ENCODE measurements around the gene UBE3C. TPM values are rescaled to one million over a fixed set of nuclear protein-coding genes. Genes with fewer than 3 reads are reported as not detected.
"Not testable (repeated sequence)": the region's sequence is repeated elsewhere in the genome, so short reads cannot be mapped to it uniquely, and the experiment has no call there.

The UBE3C gene
- total RNA-seq, 1 experiment from 2014 or later: 65.3 TPM

GRCh38 chr7:157130849-157131248 is 7.9 kb upstream of the UBE3C start:
- not testable (repeated sequence) for DNase-seq (ENCODE audit: low spot score)

DNA sequence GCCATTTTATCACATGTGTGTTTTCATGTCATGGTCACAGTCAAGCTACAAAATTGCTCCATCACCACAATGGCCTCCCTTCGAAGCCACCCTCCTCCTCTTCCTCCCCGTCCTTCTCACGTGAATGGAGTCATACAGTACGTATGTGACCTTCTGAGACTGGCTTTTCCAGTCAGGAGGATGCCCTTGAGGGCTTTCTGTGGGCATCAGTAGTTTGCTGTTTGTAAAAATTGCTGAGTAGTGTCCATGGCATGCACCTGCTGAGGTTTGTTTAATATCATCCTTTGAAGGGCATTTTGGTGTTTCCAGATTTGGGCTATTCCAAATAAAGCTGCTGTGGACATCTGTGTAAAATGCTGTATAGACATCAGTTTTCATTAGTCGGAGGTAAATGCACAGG is 5.9 kb upstream of the UBE3C start:
- no peak for DNase-seq (ENCODE audit: low spot score)

- no peak for DNase-seq (ENCODE audit: low spot score)
Observed at GRCh38 chr7:157133304-157133703, 5.4 kb upstream of the UBE3C start.

DNA sequence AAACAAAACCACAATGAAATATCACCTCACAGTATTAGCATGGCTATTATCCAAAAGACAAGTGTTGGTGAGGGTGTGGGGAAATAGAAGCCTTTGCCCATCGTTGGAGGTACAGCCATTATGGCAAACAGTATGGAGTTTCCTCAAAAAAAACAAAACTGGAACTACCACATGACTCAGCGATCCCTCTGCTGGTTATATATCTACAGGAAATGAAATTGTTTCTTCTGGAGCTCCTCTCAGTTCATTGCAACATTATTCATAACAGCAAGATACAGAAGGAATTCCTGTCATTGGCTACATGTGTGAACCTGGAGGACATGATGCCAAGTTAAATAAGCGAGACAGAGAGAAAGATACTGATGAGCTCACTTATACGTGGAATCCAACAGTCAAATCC is 2.4 kb upstream of the UBE3C start:
- DNase-seq (ENCODE audit: low spot score): peak; percentile 55

DNA sequence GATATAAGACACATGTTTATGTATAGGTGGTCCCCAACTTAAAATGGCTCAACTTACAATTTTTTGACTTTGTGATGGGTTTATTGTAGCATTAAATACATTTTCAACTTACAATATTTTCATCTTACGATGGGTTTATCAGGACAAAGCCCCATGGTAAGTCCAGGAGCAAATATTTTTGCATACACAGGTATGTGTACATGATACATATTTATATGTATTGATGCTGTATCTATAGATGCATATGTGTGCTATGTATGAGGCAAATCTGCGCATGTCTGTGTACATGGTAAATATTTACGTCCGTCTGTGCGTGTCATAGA is 664 bp upstream of the UBE3C start:
- DNase-seq (ENCODE audit: low spot score): no peak

- DNase-seq (ENCODE audit: low spot score): no peak
Observed at GRCh38 chr7:157139111-157139809, 534 bp downstream of the UBE3C start.

- no peak for DNase-seq (ENCODE audit: low spot score)
Observed at GRCh38 chr7:157139810-157140510, 1.2 kb downstream of the UBE3C start.

DNA sequence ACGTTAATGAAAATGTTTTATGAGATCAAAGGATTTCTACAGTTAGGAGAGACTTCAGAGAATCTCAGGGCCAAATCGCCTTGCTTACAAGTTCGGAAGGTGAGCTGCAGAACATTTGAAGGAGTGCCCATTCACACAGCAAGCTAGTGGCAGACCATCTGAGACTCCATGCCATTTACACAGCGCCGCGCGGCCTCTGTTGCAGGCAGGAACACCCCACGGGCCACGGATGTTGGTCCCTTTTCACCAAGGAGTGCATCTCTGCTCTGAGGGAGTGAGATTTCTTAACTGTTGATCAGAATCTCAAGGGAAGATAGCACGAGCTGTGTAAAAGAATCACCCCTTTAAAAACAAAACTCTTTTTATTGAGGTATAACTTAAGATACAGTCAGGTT is 1.8 kb downstream of the UBE3C start:
- DNase-seq (ENCODE audit: low spot score): no peak

DNA sequence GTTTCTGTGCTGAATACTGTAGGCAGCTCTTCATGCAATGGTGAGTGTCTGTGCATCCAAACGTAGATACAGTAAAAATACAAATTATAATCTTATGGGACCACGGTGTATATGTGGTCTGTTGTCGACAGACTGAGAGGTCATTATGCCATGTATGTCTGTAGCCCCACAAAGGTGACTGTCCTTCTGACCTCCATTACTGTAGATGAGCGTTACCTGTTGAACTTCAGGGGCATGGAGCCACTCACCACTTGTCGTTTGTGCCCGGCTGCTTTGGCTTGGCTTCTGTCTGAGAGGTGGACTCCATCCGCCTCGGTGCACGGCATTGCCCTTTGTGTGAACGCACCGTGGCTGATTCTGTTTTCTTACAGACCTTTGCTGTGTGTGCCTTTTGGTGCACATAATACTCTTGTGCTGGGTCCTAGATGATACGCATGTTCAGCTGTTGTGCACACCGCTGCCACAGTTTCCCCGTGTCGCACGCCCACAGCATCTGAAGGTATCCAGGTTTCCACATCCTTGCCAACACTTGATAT is 2.9 kb downstream of the UBE3C start:
- DNase-seq (ENCODE audit: low spot score): no peak

- no peak for DNase-seq (ENCODE audit: low spot score)
Observed at GRCh38 chr7:157143788-157144187, 5.1 kb downstream of the UBE3C start.

DNA sequence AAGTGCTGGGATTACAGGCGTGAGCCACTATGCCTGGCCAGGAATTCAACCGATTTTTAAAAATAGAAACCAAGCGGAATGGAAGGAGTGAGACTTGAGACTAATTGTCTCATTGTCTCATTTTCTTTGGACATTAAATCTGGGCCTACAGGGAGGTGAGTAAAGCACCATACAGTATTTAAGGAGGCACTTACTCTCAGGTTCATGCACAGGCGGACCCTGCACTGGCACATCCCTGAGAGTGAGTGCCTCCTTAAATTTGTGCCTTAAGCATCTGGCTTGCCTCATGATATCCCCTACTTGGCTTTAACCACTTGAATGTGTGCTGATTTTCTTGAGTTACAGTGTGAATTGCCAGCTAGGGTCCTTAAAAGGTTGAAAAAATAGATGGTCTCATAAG is 10.6 kb downstream of the UBE3C start:
- no peak for DNase-seq (ENCODE audit: low spot score)

DNA sequence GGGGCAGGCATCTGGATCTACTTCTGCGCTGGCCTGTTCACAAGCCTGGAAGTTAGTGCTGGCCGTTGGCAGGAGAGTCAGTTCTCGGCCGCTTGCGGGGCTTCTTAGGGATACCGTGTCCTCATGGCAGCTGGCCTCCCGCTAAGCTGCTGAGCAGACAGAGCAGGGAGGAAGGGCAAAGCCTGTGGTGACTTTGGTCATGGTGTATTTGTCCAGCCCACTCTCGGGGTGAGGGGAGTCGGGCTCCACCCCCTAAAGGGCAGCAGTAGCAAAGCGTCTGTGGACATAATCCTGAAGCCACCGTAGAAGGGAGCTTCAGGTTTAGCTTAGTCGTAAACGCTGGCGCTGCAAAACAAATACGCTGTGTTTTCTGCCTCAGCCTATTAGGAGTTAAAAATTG is 12.2 kb downstream of the UBE3C start:
- no peak for DNase-seq (ENCODE audit: low spot score)

- no peak for DNase-seq (ENCODE audit: low spot score)
Observed at GRCh38 chr7:157151626-157152339, 13.1 kb downstream of the UBE3C start.

GRCh38 chr7:157152391-157152937 is 13.7 kb downstream of the UBE3C start:
- DNase-seq (ENCODE audit: low spot score): no peak

GRCh38 chr7:157153260-157153659 is 14.5 kb downstream of the UBE3C start:
- DNase-seq (ENCODE audit: low spot score): no peak

- DNase-seq (ENCODE audit: low spot score): no peak
Observed at GRCh38 chr7:157155959-157156358, 17.2 kb downstream of the UBE3C start.

GRCh38 chr7:157158400-157158799 is 19.7 kb downstream of the UBE3C start:
- no peak for DNase-seq (ENCODE audit: low spot score)

DNA sequence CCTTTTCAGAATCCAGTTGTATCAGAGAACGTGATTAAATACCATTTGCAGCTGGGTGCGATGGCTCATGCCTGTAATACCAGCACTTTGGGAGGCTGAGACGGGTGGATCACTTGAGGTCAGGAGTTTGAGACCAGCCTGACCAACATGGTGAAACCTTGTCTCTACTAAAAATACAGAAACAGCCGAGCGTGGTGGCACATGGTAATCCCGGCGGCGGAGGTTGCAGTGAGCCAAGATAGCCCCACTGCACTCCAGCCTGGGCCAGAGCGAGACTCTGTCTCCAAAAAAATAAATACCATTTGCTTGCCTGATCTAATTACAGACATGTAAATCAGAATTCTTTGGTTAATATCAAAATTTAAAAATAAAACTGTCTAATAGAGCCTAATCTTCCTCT is 20.8 kb downstream of the UBE3C start:
- not testable (repeated sequence) for DNase-seq (ENCODE audit: low spot score)

DNA sequence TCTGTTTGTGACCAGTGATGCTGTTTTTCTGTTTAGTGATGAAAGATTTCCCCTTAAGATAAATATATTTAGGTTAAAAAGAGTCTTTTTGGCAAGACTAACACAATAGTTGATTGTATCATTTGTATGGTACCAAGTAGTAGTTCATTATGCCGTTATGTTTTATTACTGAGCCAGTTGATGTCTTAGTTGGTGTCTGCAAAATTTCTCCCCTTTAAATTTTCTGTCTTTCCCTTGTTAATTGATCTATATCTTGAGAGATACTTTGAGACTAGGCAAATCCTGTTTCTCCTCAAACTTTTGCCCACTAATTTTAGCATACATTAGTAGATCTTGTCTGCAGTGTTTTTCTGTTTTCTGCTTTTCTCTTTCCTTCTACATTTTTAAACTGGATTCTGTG is 21.7 kb downstream of the UBE3C start:
- DNase-seq (ENCODE audit: low spot score): no peak

DNA sequence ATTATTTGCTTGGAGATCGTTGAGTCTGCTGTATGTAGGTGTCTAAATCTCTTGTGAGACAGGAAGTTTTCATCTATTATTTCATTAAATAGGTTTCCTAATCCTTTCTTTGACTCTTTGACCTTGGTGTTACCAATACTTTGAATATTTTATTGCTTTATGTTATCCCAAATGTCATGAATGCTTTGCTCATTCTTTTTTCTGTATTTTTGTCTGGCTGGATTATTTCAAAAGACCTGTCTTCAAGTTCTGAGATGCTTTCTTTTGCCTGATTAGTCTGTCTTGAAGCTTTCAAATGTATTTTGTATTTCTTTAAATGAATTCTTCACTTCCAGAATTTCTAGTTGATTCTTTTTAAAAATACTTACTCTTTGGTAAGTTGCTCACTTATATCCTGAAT is 27.3 kb downstream of the UBE3C start:
- no peak for DNase-seq (ENCODE audit: low spot score)

GRCh38 chr7:157168571-157168970 is 29.8 kb downstream of the UBE3C start:
- DNase-seq (ENCODE audit: low spot score): no peak

DNA sequence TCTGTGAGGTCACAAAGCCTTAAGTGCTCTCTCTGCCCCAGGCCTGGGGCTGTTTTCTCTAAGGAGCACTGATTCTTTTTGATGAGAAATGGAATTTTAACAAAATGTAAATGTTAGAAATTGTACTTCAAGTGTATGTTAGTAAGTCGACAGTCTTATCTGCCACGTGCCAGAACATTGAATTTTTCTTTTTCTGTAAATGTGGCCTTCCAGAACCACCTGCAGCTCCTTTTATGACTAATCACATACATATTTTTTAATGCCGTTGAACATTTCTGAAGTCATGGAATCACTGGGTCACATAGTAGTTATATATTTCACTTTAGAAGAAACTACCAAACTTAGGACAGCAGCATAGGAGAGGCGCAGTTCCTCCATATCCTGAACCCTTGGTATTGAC is 38.0 kb downstream of the UBE3C start:
- no peak for DNase-seq (ENCODE audit: low spot score)
